Measurements from ENCODE around the gene ITGB6.

Gene ITGB6

GRCh38 chr2:160050147-160050546, 149.9 kb downstream of the ITGB6 start:
- no peaks in the 10 kb centered on the region for H3K36me3 ChIP-seq

More at GRCh38 chr2:160050147-160050546, 149.9 kb downstream of the ITGB6 start:
- Histone ChIP-seq H3K4me3 (ENCODE audit: low read depth in 1 of 2, low read length in 1 of 2) (no peak overlapping the region), H3K4me1 (ENCODE audit: control insufficient read depth in 1 of 2, insufficient read depth in 1 of 2, low read depth in 1 of 2, low read length in 1 of 2) (no peaks in the 10 kb centered on the region), H3K27ac (no peak overlapping the region), H3K9me3 (no peaks in the 10 kb centered on the region), H3K27me3 (no peaks in the 10 kb centered on the region)
- no peak for TF ChIP-seq CTCF (IDR thresholded peaks at IDR 0.05)

Measured in neutrophil (primary cell).